ENCODE measurements around the gene KLK4. TPM values are rescaled to one million over a fixed set of nuclear protein-coding genes. Genes with fewer than 3 reads are reported as not detected.

The KLK4 gene
- total and polyA plus RNA-seq, 2 donors (not counting 3 experiments of a cell fraction or from before 2014, with no cell fraction given): not detected

DNA sequence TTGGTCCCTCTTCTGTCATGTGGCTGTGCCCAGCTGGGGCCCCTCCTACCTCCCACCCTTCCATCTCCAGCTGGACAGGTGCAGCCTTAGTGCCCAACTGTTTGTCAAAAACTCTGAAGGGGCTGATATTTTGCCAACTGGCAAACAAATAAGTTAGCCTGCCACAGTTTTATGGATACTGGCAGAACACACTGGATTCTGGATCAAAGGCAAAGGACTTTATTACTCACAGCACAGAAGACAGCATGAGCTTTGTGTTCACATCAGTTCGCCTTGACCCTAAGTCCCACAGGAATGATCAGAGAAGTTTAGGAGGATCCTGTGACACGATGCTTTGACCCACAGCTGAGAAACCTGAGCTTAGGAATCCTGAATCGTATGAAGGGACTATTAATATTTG, 21.6 kb downstream of the KLK4 start:
- intact Hi-C loops (cut with micrococcal nuclease): no loop called here
- Histone ChIP-seq H3K27me3 (ENCODE audit: control insufficient read depth in 2 of 2, insufficient read depth in 2 of 2, low read length in 2 of 2) (no peaks in the 10 kb centered on the region), H3K9ac (replicated peaks; ENCODE audit: extremely low read depth, insufficient read depth, low read length) (no peak overlapping the region), H3K9me3 (replicated peaks; ENCODE audit: control insufficient read depth, insufficient read depth, low read length) (no peaks in the 10 kb centered on the region), H4K20me1 (replicated peaks; ENCODE audit: control insufficient read depth, extremely low read depth, insufficient read depth, low read length) (no peaks in the 10 kb centered on the region), H3K9me1 (replicated peaks; ENCODE audit: control insufficient read depth, extremely low read depth, insufficient read depth, low read length) (no peaks in the 10 kb centered on the region), H3K79me2 (ENCODE audit: control insufficient read depth, insufficient read depth, low read length) (no peaks in the 10 kb centered on the region), H3K4me1 (ENCODE audit: control insufficient read depth, extremely low read depth, insufficient read depth, low read length) (no peaks in the 10 kb centered on the region), H3K4me2 (ENCODE audit: insufficient read depth, low read length) (no peak overlapping the region), H3K4me3 (replicated peaks in 1 of 3; ENCODE audit: insufficient read depth in 1 of 3, low read depth in 1 of 3, low read length in 3 of 3) (no peak overlapping the region), H3K36me3 (ENCODE audit: control insufficient read depth in 2 of 2, extremely low read depth in 1 of 2, insufficient read depth in 2 of 2, low read length in 2 of 2) (no peaks in the 10 kb centered on the region), H2AFZ (ENCODE audit: low read depth, low read length) (no peak overlapping the region), H3K27ac (ENCODE audit: insufficient read depth, low read depth, low read length) (no peak overlapping the region)
- BruUV-seq (replicated peaks): no TSS peak
- DNase-seq (ENCODE audit: low read depth, low spot score): no peak
- ChIA-PET CTCF (no interaction called here), POLR2A (no interaction called here)
- TF ChIP-seq MYC (IDR thresholded peaks at IDR 0.05; ENCODE audit: low read depth, low read length): no peak
- TF ChIP-seq, protein P1, sequence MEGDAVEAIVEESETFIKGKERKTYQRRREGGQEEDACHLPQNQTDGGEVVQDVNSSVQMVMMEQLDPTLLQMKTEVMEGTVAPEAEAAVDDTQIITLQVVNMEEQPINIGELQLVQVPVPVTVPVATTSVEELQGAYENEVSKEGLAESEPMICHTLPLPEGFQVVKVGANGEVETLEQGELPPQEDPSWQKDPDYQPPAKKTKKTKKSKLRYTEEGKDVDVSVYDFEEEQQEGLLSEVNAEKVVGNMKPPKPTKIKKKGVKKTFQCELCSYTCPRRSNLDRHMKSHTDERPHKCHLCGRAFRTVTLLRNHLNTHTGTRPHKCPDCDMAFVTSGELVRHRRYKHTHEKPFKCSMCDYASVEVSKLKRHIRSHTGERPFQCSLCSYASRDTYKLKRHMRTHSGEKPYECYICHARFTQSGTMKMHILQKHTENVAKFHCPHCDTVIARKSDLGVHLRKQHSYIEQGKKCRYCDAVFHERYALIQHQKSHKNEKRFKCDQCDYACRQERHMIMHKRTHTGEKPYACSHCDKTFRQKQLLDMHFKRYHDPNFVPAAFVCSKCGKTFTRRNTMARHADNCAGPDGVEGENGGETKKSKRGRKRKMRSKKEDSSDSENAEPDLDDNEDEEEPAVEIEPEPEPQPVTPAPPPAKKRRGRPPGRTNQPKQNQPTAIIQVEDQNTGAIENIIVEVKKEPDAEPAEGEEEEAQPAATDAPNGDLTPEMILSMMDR (IDR thresholded peaks at IDR 0.05; ENCODE audit: extremely low read depth in 1 of 2, insufficient read depth in 1 of 2, low read depth in 1 of 2, low read length in 2 of 2): no peak
- TF ChIP-seq EZH2 (IDR thresholded peaks at IDR 0.05; ENCODE audit: borderline replicate concordance, low read depth, low read length, severe bottlenecking): no peak
- no peak for TF ChIP-seq GATA2 (IDR thresholded peaks at IDR 0.05; ENCODE audit: insufficient read depth, insufficient read length, low read depth, low read length)
- TF ChIP-seq MAX (IDR thresholded peaks at IDR 0.05; ENCODE audit: insufficient read depth, insufficient read length): no peak
- dilution Hi-C loops (cut with MboI; ENCODE audit: extremely low pct_ligation_motif_present, low sequenced_read_pairs): no loop called here
- FAIRE-seq: no peak

DNA sequence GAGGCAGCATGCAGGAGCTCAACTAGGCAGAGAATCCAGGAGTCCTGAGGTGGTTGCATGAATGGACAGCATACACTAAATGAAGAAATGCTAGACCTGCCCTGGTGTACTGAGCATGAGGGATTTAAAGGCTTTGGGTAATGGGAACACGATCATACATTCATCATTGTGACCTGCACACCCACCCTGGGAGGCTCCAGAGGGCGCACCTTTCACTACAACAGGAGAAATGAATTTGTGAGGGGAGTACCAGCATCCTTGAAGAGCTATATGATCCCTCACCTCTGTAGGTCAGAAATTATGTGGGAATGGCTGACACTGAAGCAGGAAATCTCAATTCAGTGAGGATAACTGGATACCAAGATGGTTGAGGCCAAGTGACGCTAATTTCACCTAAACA, 29.0 kb downstream of the KLK4 start:
- dilution Hi-C loops (cut with MboI; ENCODE audit: extremely low pct_ligation_motif_present, low sequenced_read_pairs) (no loop called here), intact Hi-C loops (cut with micrococcal nuclease) (no loop called here)
- H3K79me2 ChIP-seq (ENCODE audit: control insufficient read depth, insufficient read depth, low read length): no peaks in the 10 kb centered on the region
- H2AFZ ChIP-seq (ENCODE audit: low read depth, low read length): no peak overlapping the region
- POLR2A ChIA-PET: no interaction called here
- DNase-seq (ENCODE audit: low read depth, low spot score): no peak
- no peaks in the 10 kb centered on the region for H3K9me3 ChIP-seq (replicated peaks; ENCODE audit: control insufficient read depth, insufficient read depth, low read length)
- no peak overlapping the region for H3K9ac ChIP-seq (replicated peaks; ENCODE audit: extremely low read depth, insufficient read depth, low read length)
- no peaks in the 10 kb centered on the region for H4K20me1 ChIP-seq (replicated peaks; ENCODE audit: control insufficient read depth, extremely low read depth, insufficient read depth, low read length)
- H3K4me3 ChIP-seq (replicated peaks in 1 of 3; ENCODE audit: insufficient read depth in 1 of 3, low read depth in 1 of 3, low read length in 3 of 3): no peak overlapping the region
- peaks cover 0 to 3% of the 10 kb centered on the region in 2 experiments for H3K27me3 ChIP-seq (ENCODE audit: control insufficient read depth in 2 of 2, insufficient read depth in 2 of 2, low read length in 2 of 2)
- no peaks in the 10 kb centered on the region for H3K9me1 ChIP-seq (replicated peaks; ENCODE audit: control insufficient read depth, extremely low read depth, insufficient read depth, low read length)
- TF ChIP-seq POLR2AphosphoS5 (IDR thresholded peaks at IDR 0.05; ENCODE audit: insufficient read depth, low read depth, low read length) (no peak), JUN (IDR thresholded peaks at IDR 0.05; ENCODE audit: borderline replicate concordance, insufficient read depth, insufficient read length, low read depth) (no peak), EZH2 (IDR thresholded peaks at IDR 0.05; ENCODE audit: borderline replicate concordance, low read depth, low read length, severe bottlenecking) (no peak), MYC (IDR thresholded peaks at IDR 0.05; ENCODE audit: low read depth, low read length) (no peak), GATA2 (IDR thresholded peaks at IDR 0.05; ENCODE audit: insufficient read depth, insufficient read length, low read depth, low read length) (no peak), MAX (IDR thresholded peaks at IDR 0.05; ENCODE audit: insufficient read depth, insufficient read length) (no peak), POLR2A (IDR thresholded peaks at IDR 0.05; ENCODE audit: low read depth, low read length) (no peak), FOS (IDR thresholded peaks at IDR 0.05; ENCODE audit: borderline replicate concordance, insufficient read depth, low read length) (no peak)
- TF ChIP-seq, protein P1 (IDR thresholded peaks at IDR 0.05; ENCODE audit: extremely low read depth in 1 of 2, insufficient read depth in 1 of 2, low read depth in 1 of 2, low read length in 2 of 2): no peak
- CTCF ChIA-PET: no interaction called here
- no peak overlapping the region for H3K27ac ChIP-seq (ENCODE audit: insufficient read depth, low read depth, low read length)
- H3K4me2 ChIP-seq (ENCODE audit: insufficient read depth, low read length): no peak overlapping the region
- FAIRE-seq: no peak
- BruUV-seq (replicated peaks): no TSS peak
- H3K36me3 ChIP-seq (ENCODE audit: control insufficient read depth in 2 of 2, extremely low read depth in 1 of 2, insufficient read depth in 2 of 2, low read length in 2 of 2): no peaks in the 10 kb centered on the region
- no peaks in the 10 kb centered on the region for H3K4me1 ChIP-seq (ENCODE audit: control insufficient read depth, extremely low read depth, insufficient read depth, low read length)
